Measurements from ENCODE around the gene PERCC1. TPM values are rescaled to one million over a fixed set of nuclear protein-coding genes. Genes with fewer than 3 reads are reported as not detected.

Gene PERCC1
- total and polyA plus RNA-seq, 7 donors, result 0.08 TPM; not detected in 6

- no peak for DNase-seq
- no peak overlapping the region for H3K4me3 ChIP-seq
- 85 to 90% (median 90%) methylated on average over 16 of the region's 16 CpGs for WGBS, 3 donors
- no peak for ATAC-seq
- TF ChIP-seq, protein P1, sequence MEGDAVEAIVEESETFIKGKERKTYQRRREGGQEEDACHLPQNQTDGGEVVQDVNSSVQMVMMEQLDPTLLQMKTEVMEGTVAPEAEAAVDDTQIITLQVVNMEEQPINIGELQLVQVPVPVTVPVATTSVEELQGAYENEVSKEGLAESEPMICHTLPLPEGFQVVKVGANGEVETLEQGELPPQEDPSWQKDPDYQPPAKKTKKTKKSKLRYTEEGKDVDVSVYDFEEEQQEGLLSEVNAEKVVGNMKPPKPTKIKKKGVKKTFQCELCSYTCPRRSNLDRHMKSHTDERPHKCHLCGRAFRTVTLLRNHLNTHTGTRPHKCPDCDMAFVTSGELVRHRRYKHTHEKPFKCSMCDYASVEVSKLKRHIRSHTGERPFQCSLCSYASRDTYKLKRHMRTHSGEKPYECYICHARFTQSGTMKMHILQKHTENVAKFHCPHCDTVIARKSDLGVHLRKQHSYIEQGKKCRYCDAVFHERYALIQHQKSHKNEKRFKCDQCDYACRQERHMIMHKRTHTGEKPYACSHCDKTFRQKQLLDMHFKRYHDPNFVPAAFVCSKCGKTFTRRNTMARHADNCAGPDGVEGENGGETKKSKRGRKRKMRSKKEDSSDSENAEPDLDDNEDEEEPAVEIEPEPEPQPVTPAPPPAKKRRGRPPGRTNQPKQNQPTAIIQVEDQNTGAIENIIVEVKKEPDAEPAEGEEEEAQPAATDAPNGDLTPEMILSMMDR (IDR thresholded peaks at IDR 0.05), result no peak
- peaks cover 0 to 49% of the 10 kb centered on the region in 2 donors for H3K36me3 ChIP-seq (ENCODE audit: insufficient read depth in 1 of 2, low read depth in 1 of 2)
- H3K9me3 ChIP-seq, result no peaks in the 10 kb centered on the region
- H3K4me1 ChIP-seq, result no peaks in the 10 kb centered on the region
- no peaks in the 10 kb centered on the region for H3K27me3 ChIP-seq (ENCODE audit: insufficient read depth in 3 of 3, low read length in 2 of 3)
- intact Hi-C loops (cut with DNase I), result no loop called here
- H3K27ac ChIP-seq, result no peak overlapping the region
These were observed 43.5 kb upstream of the PERCC1 start for GRCh38 chr16:1387331-1387730.

GRCh38 chr16:1389762-1390161 is 41.1 kb upstream of the PERCC1 start:
- Histone ChIP-seq H3K27me3 (ENCODE audit: insufficient read depth in 3 of 3, low read length in 2 of 3) (no peaks in the 10 kb centered on the region), H3K9me3 (no peaks in the 10 kb centered on the region), H3K27ac (no peak overlapping the region), H3K36me3 (ENCODE audit: insufficient read depth in 1 of 2, low read depth in 1 of 2) (peaks cover 0 to 60% of the 10 kb centered on the region in 2 donors), H3K4me3 (no peak overlapping the region), H3K4me1 (no peaks in the 10 kb centered on the region)
- TF ChIP-seq, protein P1 (IDR thresholded peaks at IDR 0.05), result no peak
- intact Hi-C loops (cut with DNase I), result no loop called here
- no peak for DNase-seq
- no peak for ATAC-seq
- WGBS, 3 donors, result 86 to 94% (median 89%) methylated on average over 7 of the region's 7 CpGs

- Histone ChIP-seq H3K4me3 (no peak overlapping the region), H3K27me3 (ENCODE audit: insufficient read depth in 3 of 3, low read length in 2 of 3) (no peaks in the 10 kb centered on the region), H3K36me3 (ENCODE audit: insufficient read depth in 1 of 2, low read depth in 1 of 2) (peaks cover 0 to 56% of the 10 kb centered on the region in 2 donors), H3K4me1 (no peaks in the 10 kb centered on the region), H3K27ac (no peak overlapping the region), H3K9me3 (no peaks in the 10 kb centered on the region)
- TF ChIP-seq, protein P1 (IDR thresholded peaks at IDR 0.05), result no peak
- intact Hi-C loops (cut with DNase I), result no loop called here
- WGBS, 3 donors, result 81 to 84% (median 82%) methylated on average over 28 of the region's 28 CpGs
- DNase-seq, result no peak
- no peak for ATAC-seq
These were observed 40.6 kb upstream of the PERCC1 start for GRCh38 chr16:1390239-1390779.

GRCh38 chr16:1392826-1393225 is 38.1 kb upstream of the PERCC1 start:
- Histone ChIP-seq H3K27ac (no peak overlapping the region), H3K27me3 (ENCODE audit: insufficient read depth in 3 of 3, low read length in 2 of 3) (no peaks in the 10 kb centered on the region), H3K4me1 (no peaks in the 10 kb centered on the region), H3K36me3 (ENCODE audit: insufficient read depth in 1 of 2, low read depth in 1 of 2) (peaks cover 0 to 70% of the 10 kb centered on the region in 2 donors), H3K9me3 (no peaks in the 10 kb centered on the region), H3K4me3 (no peak overlapping the region)
- TF ChIP-seq, protein P1 (IDR thresholded peaks at IDR 0.05), result no peak
- 90 to 95% (median 93%) methylated on average over 17 of the region's 17 CpGs for WGBS, 3 donors
- intact Hi-C loops (cut with DNase I), result no loop called here
- DNase-seq, result no peak
- no peak for ATAC-seq

DNA sequence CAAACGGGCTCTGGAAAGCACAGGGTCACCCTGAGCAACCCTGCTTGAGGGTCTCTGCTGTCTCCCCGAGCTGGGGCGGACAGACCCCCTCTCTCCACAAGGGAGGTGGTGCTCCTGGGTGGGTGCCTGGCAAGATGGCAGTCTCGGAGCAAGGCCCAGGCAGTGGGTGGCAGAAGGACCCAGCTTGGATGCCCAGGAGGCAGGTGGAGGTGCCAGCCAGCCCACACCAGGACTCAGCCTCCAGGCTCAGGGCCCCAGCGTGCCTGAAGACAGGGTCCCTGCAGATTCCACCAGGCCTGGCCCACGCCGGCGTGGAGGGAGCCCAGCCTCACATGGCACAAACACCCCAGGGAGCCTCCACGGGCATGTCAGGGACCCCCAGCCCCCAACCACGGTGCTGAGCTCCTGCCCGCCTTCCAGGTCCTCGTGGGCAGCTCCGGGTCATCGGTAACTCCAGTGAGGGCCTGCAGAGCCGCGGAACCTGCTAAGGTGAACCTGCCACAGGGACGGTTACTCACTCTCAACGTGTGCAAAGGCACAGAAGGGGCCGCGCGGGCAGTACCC is 37.2 kb upstream of the PERCC1 start:
- Histone ChIP-seq H3K27ac (no peak overlapping the region), H3K9me3 (no peaks in the 10 kb centered on the region), H3K4me3 (no peak overlapping the region), H3K4me1 (no peaks in the 10 kb centered on the region), H3K27me3 (ENCODE audit: insufficient read depth in 3 of 3, low read length in 2 of 3) (no peaks in the 10 kb centered on the region), H3K36me3 (ENCODE audit: insufficient read depth in 1 of 2, low read depth in 1 of 2) (peaks cover 0 to 74% of the 10 kb centered on the region in 2 donors)
- TF ChIP-seq, protein P1 (IDR thresholded peaks at IDR 0.05), result no peak
- intact Hi-C loops (cut with DNase I), result no loop called here
- ATAC-seq (no peak), DNase-seq (no peak)
- WGBS, 3 donors, result 92 to 95% (median 93%) methylated on average over 21 of the region's 21 CpGs

Measured in psoas muscle (tissue), 8 donors.